NCI-H82 treated with DMSO at 0.1 percent for 48 hours (cell line): ENCODE results near the gene ANKS3.

Experiments
- DNase-seq: peaks from one replicate; lab custom pipeline; 2025; ENCODE audit not compliant: unreplicated experiment; lab: John Stamatoyannopoulos, UW

ANKS3 gene

DNA sequence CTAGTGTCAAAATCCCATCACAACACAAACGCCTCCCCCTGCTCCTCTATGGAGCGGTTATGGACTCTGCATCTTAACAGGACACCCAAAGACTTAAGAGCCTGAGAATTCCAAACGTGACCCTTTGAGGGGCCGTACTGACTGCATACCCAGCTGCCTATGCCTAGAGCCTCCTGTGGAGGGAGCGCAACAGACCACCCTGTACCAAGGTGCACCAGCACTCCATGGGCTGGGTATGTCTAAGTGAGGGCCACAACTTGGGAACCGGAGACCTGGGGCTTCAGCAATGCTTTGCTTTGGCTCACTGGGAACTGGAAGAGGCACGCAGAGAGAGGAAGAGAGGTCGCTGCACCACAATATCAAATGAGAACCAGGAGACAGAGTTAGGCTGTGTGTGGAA is 5.4 kb downstream of the ANKS3 start:
- DNase-seq, result no peak

- DNase-seq, result no peak
Observed at GRCh38 chr16:4726616-4727015, 7.5 kb downstream of the ANKS3 start.

- DNase-seq, result no peak
Observed at GRCh38 chr16:4724661-4725270, 9.3 kb downstream of the ANKS3 start.

DNA sequence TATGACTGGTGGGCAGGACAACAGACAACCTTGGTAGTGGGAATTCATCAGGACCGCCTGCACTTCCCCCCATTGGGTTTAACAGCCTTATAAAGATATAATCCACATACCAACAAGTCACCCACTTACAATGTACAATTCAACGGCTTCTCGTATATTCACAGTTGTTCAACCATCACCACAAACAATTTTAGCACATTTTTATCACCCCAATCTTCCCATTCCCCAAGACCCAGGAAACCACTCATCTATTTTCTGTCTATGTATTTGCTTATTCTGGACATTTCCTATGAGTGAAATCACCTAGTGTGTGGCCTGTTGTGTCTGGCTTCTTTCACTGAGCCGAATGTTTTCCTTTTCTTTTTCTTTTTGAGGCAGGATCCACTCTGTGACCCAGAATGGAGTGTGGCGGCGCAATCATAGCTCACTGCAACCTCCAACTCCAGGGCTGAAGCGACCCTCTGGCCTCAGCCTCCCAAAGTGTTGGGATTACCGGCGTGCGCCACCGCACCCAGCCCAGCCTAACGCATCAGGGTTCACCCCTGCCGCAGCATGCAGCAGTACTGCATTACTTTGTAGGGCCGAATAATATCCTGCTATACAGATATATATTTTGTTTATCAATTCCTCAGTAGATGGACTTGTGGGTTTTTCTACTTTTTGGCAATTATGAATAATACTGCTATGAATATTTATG is 10.9 kb downstream of the ANKS3 start:
- DNase-seq, result no peak

DNA sequence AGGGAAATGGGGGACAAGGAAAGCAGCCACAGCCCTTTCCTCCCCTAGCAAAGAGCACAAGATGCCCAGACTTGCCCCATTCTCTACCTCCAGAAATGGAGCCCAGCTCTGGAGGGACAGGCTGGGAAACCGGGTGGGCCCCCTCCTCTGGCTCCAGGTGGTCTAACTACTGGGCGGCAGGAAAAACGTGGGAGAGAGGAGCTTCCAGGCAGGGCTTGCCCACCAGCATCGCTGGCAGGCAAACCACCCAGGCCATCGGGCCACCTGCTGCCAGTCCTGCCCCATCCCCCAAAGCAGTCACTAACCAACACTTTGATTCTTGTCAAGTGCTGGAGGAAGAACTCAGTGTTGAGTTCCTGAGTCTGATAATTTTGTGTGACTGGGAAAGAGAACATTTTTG is 15.6 kb downstream of the ANKS3 start:
- no peak for DNase-seq

DNA sequence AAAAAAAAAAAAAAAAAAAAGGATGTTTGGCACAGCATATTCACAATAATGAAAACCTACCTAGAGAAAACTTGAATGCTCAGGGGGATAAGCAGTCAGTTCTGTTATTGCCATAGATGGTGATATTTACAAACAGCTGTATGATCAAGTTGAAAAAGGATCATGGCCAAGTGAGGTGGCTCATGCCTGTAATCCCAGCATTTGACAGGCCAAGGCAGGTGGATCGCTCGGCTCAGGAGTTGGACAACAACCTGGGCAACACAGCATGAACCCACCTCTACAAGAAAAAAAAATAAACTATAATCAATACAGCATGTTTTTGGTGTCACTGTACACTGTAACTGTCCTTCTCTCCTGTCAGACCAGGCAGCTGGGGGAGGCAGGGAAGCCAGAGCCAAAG is 19.1 kb downstream of the ANKS3 start:
- no peak for DNase-seq

GRCh38 chr16:4713663-4714501 is 20.2 kb downstream of the ANKS3 start:
- DNase-seq, result no peak

DNA sequence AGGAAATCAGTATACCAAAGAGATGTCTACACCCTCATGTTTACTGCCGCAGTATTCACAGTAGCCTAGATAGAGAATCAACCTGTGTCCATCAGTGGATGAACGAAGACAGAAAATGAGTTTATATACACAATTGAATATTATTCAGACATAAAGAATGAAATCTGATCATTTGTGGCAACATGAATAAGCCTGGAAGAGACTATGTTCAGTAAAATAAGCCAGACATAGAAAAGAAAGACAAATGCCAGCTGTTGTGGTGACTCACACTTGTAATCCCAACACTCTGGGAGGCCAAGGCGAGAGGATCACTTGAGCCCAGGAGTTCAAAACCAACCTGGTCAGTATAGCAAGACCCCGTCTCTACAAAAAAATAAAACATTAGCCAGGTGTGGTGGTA is 24.6 kb downstream of the ANKS3 start:
- no peak for DNase-seq

DNA sequence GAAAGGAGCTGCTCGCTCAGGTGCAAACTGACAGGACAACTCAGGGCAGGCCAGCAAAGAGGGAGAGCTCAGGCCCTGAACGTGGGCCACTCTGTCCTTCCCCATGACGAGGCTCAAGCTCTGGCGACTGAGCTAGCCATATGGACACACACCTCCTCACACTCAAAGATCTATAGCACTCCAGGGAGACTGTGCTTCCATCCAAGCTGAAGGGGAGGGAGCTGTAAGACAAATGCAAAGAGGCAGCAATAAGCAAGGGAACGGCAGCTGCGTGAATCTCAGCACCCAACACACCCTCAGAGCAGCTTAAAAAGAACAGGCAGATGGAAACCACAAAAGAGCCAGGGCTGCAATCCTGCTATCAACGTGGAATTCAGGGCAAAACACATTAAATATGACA is 27.2 kb downstream of the ANKS3 start:
- no peak for DNase-seq

DNA sequence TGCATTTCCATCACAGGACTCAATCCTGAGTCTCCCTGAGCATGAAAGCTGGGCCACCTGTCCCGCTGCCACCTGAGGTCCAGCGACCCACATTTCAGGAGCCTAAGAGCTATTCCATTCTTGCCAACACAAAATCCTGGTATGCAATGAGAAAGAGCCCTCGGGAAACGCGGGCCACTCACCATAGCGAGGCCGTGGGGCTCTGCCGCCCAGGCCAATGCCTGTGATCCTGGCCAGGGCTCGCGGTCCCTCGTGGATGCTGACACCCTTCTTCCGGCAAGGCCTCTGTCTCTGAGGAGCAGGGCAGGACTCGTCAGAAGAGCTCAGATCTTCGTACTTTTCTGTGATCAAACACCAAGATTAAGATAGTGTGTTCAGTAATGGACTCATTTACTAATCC is 29.2 kb downstream of the ANKS3 start:
- DNase-seq, result no peak

GRCh38 chr16:4704491-4704890 is 29.6 kb downstream of the ANKS3 start:
- DNase-seq, result no peak

DNA sequence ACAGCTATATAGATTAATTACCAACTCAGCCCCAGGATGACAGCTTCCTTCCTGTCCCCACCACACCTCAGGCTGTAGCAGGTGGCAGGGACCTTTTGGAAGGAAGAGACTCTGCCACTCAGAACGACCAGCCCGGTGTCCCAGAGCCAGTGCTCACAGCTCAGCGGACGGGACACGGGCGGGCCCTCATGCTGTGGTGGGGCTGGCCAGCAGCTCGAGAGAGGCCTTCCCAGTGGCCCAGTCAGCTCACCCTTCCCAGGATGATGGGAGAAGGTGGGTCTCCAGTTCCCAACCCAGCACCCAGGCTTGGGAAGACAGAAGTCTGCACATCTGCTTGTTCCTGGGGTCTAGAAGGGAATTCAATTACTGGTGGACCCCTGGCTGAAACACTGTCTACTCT is 30.2 kb downstream of the ANKS3 start:
- no peak for DNase-seq

- DNase-seq, result no peak
Observed at GRCh38 chr16:4702466-4702808, 31.6 kb downstream of the ANKS3 start.

- DNase-seq, result no peak
Observed at GRCh38 chr16:4701791-4702465, 32.1 kb downstream of the ANKS3 start.

- DNase-seq, result no peak
Observed at GRCh38 chr16:4700997-4701743, 32.9 kb downstream of the ANKS3 start.

- DNase-seq, result no peak
Observed at GRCh38 chr16:4700380-4700996, 33.6 kb downstream of the ANKS3 start.

GRCh38 chr16:4699046-4699556 is 35.0 kb downstream of the ANKS3 start:
- no peak for DNase-seq

- DNase-seq, result no peak
Observed at GRCh38 chr16:4698321-4699045, 35.6 kb downstream of the ANKS3 start.

- DNase-seq, result no peak
Observed at GRCh38 chr16:4697848-4698291, 36.2 kb downstream of the ANKS3 start.
